Naive B cell (primary cell): ENCODE measurements around the gene LAPTM5. TPM values are rescaled to one million over a fixed set of nuclear protein-coding genes. Genes with fewer than 3 reads are reported as not detected.

Experiments used
- ATAC-seq, 2 donors: fragments of 150-1000 bp; cut with Tn5 transposase; 2 replicates each; pipeline ENCODE4 v1.10.0; 2021; ENCODE audit warnings: low read depth in 2 of 2, mild to moderate bottlenecking in 2 of 2, moderate library complexity in 2 of 2
- DNase-seq: peaks from one replicate; pipeline ENCODE4 v3.0.0; 2022
- H3K27ac Mint-ChIP-seq, 6 donors: one replicate each; pipeline ENCODE4 v1.8.0; 2020 to 2022; ENCODE audit warnings: mild to moderate bottlenecking in 6 of 6, mixed read lengths in 6 of 6, moderate library complexity in 5 of 6, inconsistent platforms in 2 of 6
- H3K27me3 Mint-ChIP-seq, 3 donors: one replicate each; pipeline ENCODE4 v1.8.0; 2021 to 2022; ENCODE audit warnings: mixed read lengths in 3 of 3, mild to moderate bottlenecking in 1 of 3
- H3K36me3 Mint-ChIP-seq, 2 donors: one replicate each; pipeline ENCODE4 v1.8.0; 2020 to 2022; ENCODE audit warnings: mixed read lengths in 2 of 2, inconsistent platforms in 1 of 2, mild to moderate bottlenecking in 1 of 2
- H3K4me1 Mint-ChIP-seq, 3 donors: one replicate each; pipeline ENCODE4 v1.8.0; 2020 to 2022; ENCODE audit warnings: mixed read lengths in 3 of 3, inconsistent platforms in 1 of 3, mild to moderate bottlenecking in 1 of 3, moderate library complexity in 1 of 3
- H3K4me3 Mint-ChIP-seq, 8 donors: one replicate each; pipeline ENCODE4 v1.8.0; 2020 to 2022; ENCODE audit warnings: mild to moderate bottlenecking in 8 of 8, mixed read lengths in 8 of 8, moderate library complexity in 8 of 8, inconsistent platforms in 2 of 8
- H3K9me3 Mint-ChIP-seq, 7 donors: one replicate each; pipeline ENCODE4 v1.8.0; 2020 to 2022; ENCODE audit warnings: mixed read lengths in 7 of 7, mild to moderate bottlenecking in 5 of 7, inconsistent platforms in 2 of 7, moderate library complexity in 1 of 7
- polyA plus RNA-seq, 6 donors: library from polyadenylated mRNA; unstranded; fragments of 300-500 nt; fragmentation: Illumina TruSeq; gene quantifications; one replicate each; pipeline ENCODE4 v1.2.3, GENCODE V29; 2021; ENCODE audit warnings: low read depth in 6 of 6

LAPTM5 gene
- polyA plus RNA-seq, 6 donors from 2014 or later = 1,442 to 2,525 (median 1,701) TPM

DNA sequence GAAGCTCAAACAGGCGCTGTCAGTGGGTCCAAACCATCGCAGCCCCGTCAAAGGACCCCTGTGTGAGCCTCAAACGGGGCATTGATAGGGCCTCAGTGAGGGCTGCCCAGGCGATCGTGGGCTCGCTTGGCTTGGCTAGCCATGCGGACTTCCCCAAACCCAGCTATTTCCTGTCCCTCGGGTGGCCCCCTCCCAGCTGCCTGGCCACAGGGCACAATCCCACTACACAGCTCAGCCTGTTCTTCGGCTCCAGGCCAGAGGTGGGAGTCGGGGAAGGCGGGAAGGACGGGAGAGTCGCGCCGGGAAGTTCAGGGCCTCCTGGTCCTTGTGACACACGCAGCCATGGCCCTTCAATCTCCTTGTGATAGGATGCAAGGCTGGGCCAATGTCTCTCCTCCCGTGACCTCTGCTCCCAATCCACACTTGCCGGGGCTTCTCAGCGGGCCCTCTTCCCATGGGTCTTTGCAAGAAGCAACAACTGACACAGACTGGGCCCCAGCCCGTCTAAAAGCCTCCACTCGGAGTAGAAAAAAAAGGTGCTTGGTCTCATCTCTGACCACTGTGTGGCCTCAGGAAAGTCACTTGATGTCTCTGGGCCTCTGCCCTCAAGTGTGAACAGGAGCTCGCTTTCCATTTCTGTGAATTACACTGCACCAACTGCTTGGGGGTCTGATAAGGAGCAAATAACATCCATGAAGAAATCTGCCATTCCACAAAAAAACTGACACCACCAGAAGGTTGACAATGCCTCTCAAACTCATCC lies 27.0 kb downstream of the LAPTM5 start:
- H3K4me3 Mint-ChIP-seq = peak overlapping the region; percentile 64 to 91 (median 81)
- peak; percentile 34 to 35 for ATAC-seq

GRCh38 chr1:30729901-30730300 lies 27.7 kb downstream of the LAPTM5 start:
- DNase-seq (no peak), ATAC-seq (no peak)
- Mint-ChIP-seq H3K36me3 (peaks cover 5 to 14% of the 10 kb centered on the region in 2 donors), H3K4me3 (peak overlapping the region; percentile 64 to 91 (median 81)), H3K4me1 (peaks cover 58 to 66% (median 63%) of the 10 kb centered on the region in 3 donors), H3K27me3 (no peaks in the 10 kb centered on the region), H3K27ac (peak overlapping the region; percentile 89 to 98 (median 96)), H3K9me3 (peaks cover 0 to 3% (median 0%) of the 10 kb centered on the region in 7 donors)

More for the DNA sequence above, 27.0 kb downstream of the LAPTM5 start:
- Mint-ChIP-seq H3K27ac (peak overlapping the region; percentile 89 to 98 (median 97)), H3K27me3 (no peaks in the 10 kb centered on the region), H3K9me3 (peaks cover 0 to 3% (median 0%) of the 10 kb centered on the region in 7 donors), H3K36me3 (peaks cover 8 to 20% of the 10 kb centered on the region in 2 donors), H3K4me1 (peaks cover 56 to 62% (median 61%) of the 10 kb centered on the region in 3 donors)
- DNase-seq = peak; percentile 60

DNA sequence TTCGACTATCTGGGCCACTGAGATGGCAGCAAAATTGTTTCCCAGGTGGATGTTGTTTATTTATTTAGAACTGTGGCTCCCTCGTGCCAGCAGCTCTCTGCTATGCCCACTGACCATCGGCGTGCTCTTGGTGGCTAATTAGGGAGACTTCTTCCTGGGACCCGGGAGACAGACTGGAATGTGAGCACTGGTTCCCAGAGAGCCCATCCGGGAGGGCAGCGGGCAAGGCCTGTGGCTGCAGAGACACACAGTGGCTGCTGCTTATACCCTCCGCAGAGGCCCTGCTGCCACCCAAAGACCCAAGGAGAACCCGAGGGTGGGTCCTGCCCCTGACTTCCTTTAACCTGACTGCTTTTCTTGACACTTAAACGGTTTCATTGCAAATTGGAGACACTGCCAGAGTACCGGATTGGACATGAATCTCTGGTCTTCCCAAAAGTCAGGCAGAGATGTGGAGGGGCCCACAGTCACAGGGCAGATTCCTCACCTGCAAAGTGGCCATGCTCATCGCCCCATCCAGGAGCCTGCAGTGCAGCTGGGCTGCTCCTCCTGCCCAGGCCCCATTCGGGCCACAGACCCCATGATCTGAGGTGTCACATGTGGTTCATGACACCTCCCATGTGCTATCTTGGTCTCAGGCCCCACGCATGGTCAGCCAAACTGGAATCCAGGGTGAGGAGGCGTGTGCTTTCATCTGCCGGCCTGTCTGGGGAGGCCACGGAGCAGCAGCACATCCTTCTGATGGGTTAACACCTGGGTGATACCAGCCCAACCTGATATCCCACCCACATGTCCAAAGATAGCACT lies 28.5 kb downstream of the LAPTM5 start:
- Mint-ChIP-seq H3K4me1 (peaks cover 60 to 75% (median 66%) of the 10 kb centered on the region in 3 donors), H3K36me3 (peaks cover 0 to 7% of the 10 kb centered on the region in 2 donors), H3K9me3 (peaks cover 0 to 3% (median 0%) of the 10 kb centered on the region in 7 donors), H3K27ac (peak overlapping the region; percentile 82 to 98 (median 93)), H3K4me3 (peak overlapping the region; percentile 64 to 91 (median 81)), H3K27me3 (no peaks in the 10 kb centered on the region)
- ATAC-seq (no peak), DNase-seq (no peak)

DNA sequence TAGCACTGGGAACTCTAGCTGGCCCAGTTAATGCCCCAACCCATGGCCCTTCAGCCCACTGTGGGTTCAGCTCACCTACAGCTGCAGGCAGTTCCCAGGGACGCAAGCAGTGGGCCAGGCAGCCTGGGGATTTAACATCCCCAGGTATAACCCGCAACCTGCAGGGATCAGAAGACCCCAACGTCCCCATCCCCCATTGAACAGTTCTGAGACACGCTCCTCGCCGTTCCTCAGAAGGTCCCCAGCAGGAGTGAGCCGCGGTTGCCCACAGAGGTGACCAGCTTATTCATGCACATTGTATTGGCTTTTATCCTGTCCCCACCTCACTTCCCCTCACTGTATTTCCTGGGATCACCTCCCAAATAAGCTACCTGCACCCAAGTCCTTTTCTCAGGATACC lies 29.2 kb downstream of the LAPTM5 start:
- DNase-seq = no peak
- Mint-ChIP-seq H3K4me3 (peak overlapping the region in 5 of 8 donors; percentile 39 to 89 (median 58)), H3K27ac (peak overlapping the region in 5 of 6 donors; percentile 26 to 96 (median 42)), H3K27me3 (no peaks in the 10 kb centered on the region), H3K36me3 (peaks cover 0 to 3% of the 10 kb centered on the region in 2 donors), H3K9me3 (peaks cover 0 to 3% (median 0%) of the 10 kb centered on the region in 7 donors), H3K4me1 (peaks cover 60 to 78% (median 73%) of the 10 kb centered on the region in 3 donors)
- ATAC-seq = no peak

GRCh38 chr1:30727824-30728223 lies 29.8 kb downstream of the LAPTM5 start:
- no peaks in the 10 kb centered on the region for H3K36me3 Mint-ChIP-seq
- ATAC-seq (no peak), DNase-seq (no peak)
- H3K4me1 Mint-ChIP-seq = peaks cover 61 to 77% (median 75%) of the 10 kb centered on the region in 3 donors
- peak overlapping the region in 4 of 8 donors; percentile 20 to 58 (median 50) for H3K4me3 Mint-ChIP-seq
- H3K9me3 Mint-ChIP-seq = peaks cover 0 to 3% (median 0%) of the 10 kb centered on the region in 7 donors
- H3K27me3 Mint-ChIP-seq = no peaks in the 10 kb centered on the region
- peak overlapping the region in 5 of 6 donors; percentile 26 to 96 (median 42) for H3K27ac Mint-ChIP-seq

DNA sequence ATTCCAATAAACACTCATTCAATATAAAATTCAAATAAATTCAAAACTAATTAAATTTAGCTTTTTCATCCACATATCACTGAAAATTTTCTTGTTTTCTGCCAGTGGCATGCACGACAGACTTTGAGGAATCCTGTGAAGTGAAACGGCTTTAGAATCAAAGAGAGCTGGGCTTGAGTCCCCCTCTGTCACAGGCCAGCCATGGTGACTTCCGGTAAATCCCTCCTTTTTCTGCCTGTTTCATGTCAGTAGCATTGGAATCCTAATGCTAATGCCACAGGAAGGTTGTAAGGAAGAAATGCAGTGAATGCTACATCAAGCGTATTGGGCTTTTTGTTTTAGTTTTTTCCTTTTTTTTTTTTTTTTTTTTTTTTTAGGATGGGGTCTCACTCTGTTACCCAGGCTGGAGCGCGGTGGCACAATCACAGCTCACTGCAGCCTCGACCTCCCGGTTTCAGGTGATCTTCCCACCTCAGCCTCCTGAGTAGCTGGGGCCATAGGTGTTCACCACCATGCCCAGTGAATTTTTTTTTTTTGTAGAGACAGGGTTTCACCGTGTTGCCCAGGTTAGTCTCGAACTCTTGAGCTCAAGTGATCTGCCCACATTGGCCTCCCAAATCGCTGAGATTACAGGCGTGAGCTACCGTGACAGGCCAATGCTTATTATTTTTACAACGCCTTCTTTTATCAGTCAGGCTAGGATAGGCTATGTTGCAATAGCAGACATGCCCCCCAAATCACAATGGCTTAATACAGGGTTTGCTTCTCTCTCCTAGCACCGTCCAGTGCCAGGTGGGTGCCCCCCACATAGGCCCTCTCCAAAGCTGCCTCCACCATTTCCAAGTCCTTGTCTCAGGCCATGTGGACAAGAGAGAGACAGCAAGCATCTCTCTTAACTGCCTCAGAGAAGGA lies 30.5 kb downstream of the LAPTM5 start:
- Mint-ChIP-seq H3K27me3 (no peaks in the 10 kb centered on the region), H3K4me1 (peaks cover 62 to 78% (median 72%) of the 10 kb centered on the region in 3 donors), H3K4me3 (peak overlapping the region in 2 of 8 donors; percentile 30 to 58), H3K9me3 (peaks cover 0 to 3% (median 0%) of the 10 kb centered on the region in 7 donors), H3K36me3 (no peaks in the 10 kb centered on the region), H3K27ac (peak overlapping the region in 2 of 6 donors; percentile 63 to 96)
- no peak for ATAC-seq
- DNase-seq = no peak

GRCh38 chr1:30726236-30726635 lies 31.3 kb downstream of the LAPTM5 start:
- Mint-ChIP-seq H3K4me1 (peaks cover 59 to 75% (median 72%) of the 10 kb centered on the region in 3 donors), H3K36me3 (no peaks in the 10 kb centered on the region), H3K27ac (no peak overlapping the region), H3K9me3 (no peaks in the 10 kb centered on the region), H3K27me3 (no peaks in the 10 kb centered on the region), H3K4me3 (no peak overlapping the region)
- DNase-seq (no peak), ATAC-seq (no peak)

GRCh38 chr1:30725450-30726095 lies 32.0 kb downstream of the LAPTM5 start:
- H3K4me3 Mint-ChIP-seq = peak overlapping the region in 1 of 8 donors; percentile 36

DNA sequence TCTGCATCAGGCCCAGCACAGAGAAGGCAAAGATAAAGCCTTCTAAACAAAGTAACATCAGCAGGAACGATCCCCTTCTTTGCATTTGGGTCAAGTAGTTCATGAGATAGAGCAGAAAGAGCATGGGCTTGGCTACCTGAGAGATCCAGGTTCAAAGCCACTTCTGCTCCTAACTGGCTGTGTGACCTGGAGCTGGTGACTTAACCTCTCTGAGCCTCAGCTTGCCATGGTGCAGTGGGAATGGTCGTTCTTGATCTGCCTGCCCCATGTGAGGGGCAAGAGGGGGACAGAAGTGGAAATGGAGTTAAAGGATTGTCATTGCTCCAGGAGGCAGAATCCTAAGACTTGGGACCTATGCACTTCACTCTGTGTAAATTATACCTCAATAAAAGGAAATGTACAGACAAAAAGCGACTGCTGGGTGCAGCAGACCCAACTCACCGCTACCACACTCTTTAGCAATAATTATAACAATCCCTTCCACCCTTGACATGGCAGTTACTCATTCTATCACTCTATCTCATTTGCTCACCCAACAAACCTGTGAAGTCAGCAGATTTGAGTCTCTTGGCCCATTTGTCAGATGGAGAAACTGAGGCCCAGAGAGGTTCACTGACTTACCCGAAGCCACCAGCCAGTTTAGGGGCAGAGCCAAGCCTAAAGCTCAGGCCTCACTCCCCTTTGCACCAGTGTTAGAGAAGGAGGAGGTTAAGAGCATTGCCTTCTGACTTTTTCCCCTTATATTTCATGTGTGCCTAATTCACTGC lies 32.7 kb downstream of the LAPTM5 start:
- H3K9me3 Mint-ChIP-seq = no peaks in the 10 kb centered on the region
- ATAC-seq = no peak
- DNase-seq = no peak
- peak overlapping the region in 1 of 8 donors; percentile 36 for H3K4me3 Mint-ChIP-seq
- H3K36me3 Mint-ChIP-seq = no peaks in the 10 kb centered on the region
- peaks cover 51 to 75% (median 72%) of the 10 kb centered on the region in 3 donors for H3K4me1 Mint-ChIP-seq
- no peaks in the 10 kb centered on the region for H3K27me3 Mint-ChIP-seq
- peak overlapping the region in 1 of 6 donors; percentile 39 for H3K27ac Mint-ChIP-seq

More at GRCh38 chr1:30725450-30726095, 32.0 kb downstream of the LAPTM5 start:
- Mint-ChIP-seq H3K36me3 (no peaks in the 10 kb centered on the region), H3K4me1 (peaks cover 52 to 75% (median 72%) of the 10 kb centered on the region in 3 donors), H3K9me3 (no peaks in the 10 kb centered on the region), H3K27me3 (no peaks in the 10 kb centered on the region), H3K27ac (peak overlapping the region in 1 of 6 donors; percentile 42)
- no peak for DNase-seq
- no peak for ATAC-seq

GRCh38 chr1:30724175-30724574 lies 33.4 kb downstream of the LAPTM5 start:
- DNase-seq (no peak), ATAC-seq (no peak)
- Mint-ChIP-seq H3K27ac (peak overlapping the region in 1 of 6 donors; percentile 42), H3K36me3 (no peaks in the 10 kb centered on the region), H3K27me3 (no peaks in the 10 kb centered on the region), H3K4me3 (peak overlapping the region in 1 of 8 donors; percentile 51), H3K9me3 (no peaks in the 10 kb centered on the region), H3K4me1 (peaks cover 50 to 75% (median 70%) of the 10 kb centered on the region in 3 donors)

DNA sequence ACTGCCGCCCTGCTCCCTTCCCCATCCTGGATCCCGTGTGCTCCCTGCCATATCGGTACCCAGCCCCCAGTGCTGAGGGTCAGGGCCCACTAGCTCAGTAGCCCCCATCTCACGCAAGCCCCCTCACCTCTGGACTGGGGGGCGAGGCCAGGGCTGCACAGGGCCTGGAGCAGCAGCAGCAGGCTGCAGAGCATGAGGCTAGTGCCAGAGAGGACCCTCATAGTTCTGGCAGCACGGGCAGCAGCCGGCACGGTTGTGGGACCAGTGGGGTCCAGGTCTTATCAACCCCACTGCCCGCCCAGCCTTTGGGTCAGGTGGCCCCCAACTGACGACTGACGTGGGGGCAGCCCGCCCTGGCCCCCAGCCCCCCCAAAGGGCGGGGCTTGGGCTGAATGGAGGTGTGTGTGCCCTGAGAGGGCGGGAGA lies 34.2 kb downstream of the LAPTM5 start, which contains the start of gene MATN1:
MATN1 (minus strand) TSS at position 255 of the 425 bp plus-strand sequence; CDS start at position 221, 34 bp downstream.
- DNase-seq (no peak), ATAC-seq (no peak)
- H3K9me3 Mint-ChIP-seq = no peaks in the 10 kb centered on the region
- no peaks in the 10 kb centered on the region for H3K27me3 Mint-ChIP-seq
- peak within 1 kb of the TSS in 5 of 8 donors; percentile 9 to 51 (median 32) for H3K4me3 Mint-ChIP-seq
- peak within 1 kb of the TSS in 3 of 6 donors; percentile 19 to 42 (median 22) for H3K27ac Mint-ChIP-seq
- no peaks in the 10 kb centered on the region for H3K36me3 Mint-ChIP-seq
- H3K4me1 Mint-ChIP-seq = peaks cover 42 to 67% (median 61%) of the 10 kb centered on the region in 3 donors
